ENCODE results near the gene MAEA.
"Not testable (repeated sequence)": the region's sequence is repeated elsewhere in the genome, so short reads cannot be mapped to it uniquely, and the experiment has no call there.

Gene MAEA

GRCh38 chr4:1369479-1370079, 79.9 kb downstream of the MAEA start:
- DNase-seq: no peak

- DNase-seq: no peak
Measured at GRCh38 chr4:1370321-1371124, 80.8 kb downstream of the MAEA start.

GRCh38 chr4:1371176-1372165, 81.8 kb downstream of the MAEA start:
- no peak for DNase-seq

- not testable (repeated sequence) for DNase-seq
Measured at GRCh38 chr4:1372576-1372975, 82.9 kb downstream of the MAEA start.

- DNase-seq: no peak
Measured at GRCh38 chr4:1373892-1374705, 84.4 kb downstream of the MAEA start.

- no peak for DNase-seq
Measured at GRCh38 chr4:1374706-1375045, 85.0 kb downstream of the MAEA start.

- no peak for DNase-seq
Measured at GRCh38 chr4:1375051-1375721, 85.5 kb downstream of the MAEA start.

GRCh38 chr4:1375761-1376322, 86.2 kb downstream of the MAEA start:
- no peak for DNase-seq

GRCh38 chr4:1376391-1376840, 86.7 kb downstream of the MAEA start:
- DNase-seq: no peak

GRCh38 chr4:1376841-1377605, 87.3 kb downstream of the MAEA start:
- DNase-seq: no peak

GRCh38 chr4:1377606-1378261, 88.0 kb downstream of the MAEA start:
- DNase-seq: no peak

GRCh38 chr4:1378559-1379231, 89.0 kb downstream of the MAEA start:
- DNase-seq: no peak

GRCh38 chr4:1379351-1379781, 89.7 kb downstream of the MAEA start:
- DNase-seq: no peak

- DNase-seq: no peak
Measured at GRCh38 chr4:1379801-1380331, 90.2 kb downstream of the MAEA start.

GRCh38 chr4:1380368-1381151, 90.9 kb downstream of the MAEA start:
- no peak for DNase-seq

GRCh38 chr4:1381181-1381621, 91.5 kb downstream of the MAEA start:
- DNase-seq: no peak

- no peak for DNase-seq
Measured at GRCh38 chr4:1381944-1382541, 92.4 kb downstream of the MAEA start.

Data from stimulated activated CD4-positive, alpha-beta T cell treated with anti-CD3 and anti-CD28 coated beads, Interleukin-2, amount 100 ng/mL, for 24 hours (primary cell).